Islet precursor cell (in vitro differentiated cells): ENCODE measurements around the gene ZC3H4.
"Not testable (repeated sequence)": the region's sequence is repeated elsewhere in the genome, so short reads cannot be mapped to it uniquely, and the experiment has no call there.

Source experiments
- DNase-seq: peaks from one replicate; pipeline ENCODE4 v3.0.0-alpha.2; 2018

The ZC3H4 gene

DNA sequence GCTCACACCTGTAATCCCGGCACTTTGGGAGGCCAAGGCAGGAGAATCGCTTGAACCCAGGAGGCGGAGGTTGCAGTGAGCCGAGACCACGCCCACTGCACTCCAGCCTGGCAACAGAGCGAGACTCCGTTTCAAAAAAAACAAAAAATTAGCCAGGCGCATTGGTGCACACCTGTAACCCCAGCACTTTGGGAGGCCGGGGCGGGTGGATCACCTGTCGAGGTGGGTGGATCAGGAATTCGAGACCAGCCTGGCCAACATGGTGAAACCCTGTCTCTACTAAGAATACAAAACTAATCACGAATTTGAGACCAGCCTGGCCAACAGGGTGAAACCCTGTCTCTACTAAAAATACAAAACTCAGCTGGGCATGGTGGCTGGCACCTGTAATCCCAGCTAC lies 35.2 kb downstream of the ZC3H4 start:
- DNase-seq = not testable (repeated sequence)

DNA sequence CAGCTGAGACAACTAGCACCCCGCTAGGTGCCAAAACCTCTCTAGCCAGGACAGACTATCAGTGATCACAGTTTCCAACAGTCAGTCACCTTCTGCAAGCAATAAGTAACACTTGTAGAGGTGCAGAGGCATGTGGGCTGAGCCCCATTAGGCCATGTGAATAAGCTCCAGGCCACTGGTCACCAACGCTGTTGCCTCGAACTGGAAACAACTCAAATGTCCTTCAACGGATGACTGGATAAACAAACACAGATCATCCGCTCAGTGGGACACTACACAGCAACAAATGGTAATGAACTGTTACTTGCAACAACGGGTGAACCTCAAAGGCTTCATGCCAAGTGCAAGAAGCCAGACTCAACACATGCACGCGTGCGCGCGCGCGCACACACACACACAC lies 37.6 kb downstream of the ZC3H4 start:
- DNase-seq = no peak

DNA sequence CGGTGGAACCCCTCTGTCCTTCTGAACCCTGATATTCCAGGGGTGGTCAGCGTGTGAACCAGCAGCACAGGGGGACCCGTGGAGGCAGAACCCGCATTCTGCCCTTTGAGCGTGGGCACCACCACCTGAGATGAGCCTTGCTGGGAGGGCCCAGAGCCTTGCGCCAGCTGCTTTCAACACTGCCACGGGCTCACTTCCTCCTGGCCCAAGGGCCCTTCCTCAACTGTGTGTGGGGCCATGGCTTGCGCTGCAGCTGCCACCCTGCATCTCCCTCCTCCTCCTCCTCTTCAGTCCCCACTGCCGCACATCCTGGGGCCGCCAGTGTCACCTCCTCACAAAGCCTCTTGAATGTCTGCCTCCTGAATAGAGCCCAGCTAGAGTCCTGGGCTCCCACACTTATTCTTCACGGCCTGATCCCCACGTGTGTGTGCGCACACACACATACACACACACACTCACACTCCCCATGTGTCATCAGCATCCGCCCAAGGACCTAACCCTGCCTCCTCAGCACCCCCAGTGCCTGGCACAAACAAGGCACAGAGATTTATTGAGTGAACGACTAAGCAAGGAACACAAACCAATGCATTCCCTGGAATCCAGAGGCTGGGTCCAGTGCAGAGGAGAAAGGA lies 38.3 kb downstream of the ZC3H4 start:
- no peak for DNase-seq

DNA sequence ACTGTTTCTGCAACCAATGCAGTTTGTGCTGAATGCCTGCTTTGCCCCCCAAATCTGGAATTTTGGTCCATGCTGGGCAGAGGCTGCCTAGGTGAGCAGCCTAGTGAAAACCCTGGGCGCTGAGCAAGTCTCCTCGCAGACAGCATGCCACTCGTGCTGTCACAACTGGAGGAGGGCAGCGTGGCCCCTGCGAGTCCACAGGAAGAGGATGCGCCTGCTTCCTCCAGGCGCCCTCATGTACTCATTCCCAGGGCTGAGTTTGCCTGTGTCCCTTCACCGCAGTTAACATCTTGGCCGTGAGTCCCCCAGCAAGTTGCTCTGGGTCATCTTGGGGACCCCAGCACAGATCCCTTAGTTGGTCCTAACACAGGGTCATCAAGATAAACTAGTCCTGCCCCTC lies 39.0 kb downstream of the ZC3H4 start:
- no peak for DNase-seq

DNA sequence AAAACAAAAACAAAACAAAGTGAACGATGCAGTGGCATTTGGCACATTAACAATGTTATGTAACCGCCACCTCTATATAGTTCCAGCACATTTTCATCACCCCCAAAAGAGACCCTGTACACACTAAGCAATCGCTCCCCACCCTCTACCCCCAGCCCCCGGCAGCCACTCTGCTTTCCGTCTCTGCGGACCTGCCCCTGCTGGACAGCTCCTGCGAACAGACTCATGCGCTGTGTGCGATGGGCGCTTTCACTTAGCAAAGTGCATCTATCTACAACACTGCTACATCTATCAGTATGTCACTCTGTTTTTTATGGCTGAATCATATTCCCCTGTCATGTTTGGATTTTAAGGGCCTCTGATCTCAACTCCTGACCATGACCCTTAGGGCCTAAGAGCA lies 40.0 kb downstream of the ZC3H4 start:
- no peak for DNase-seq

DNA sequence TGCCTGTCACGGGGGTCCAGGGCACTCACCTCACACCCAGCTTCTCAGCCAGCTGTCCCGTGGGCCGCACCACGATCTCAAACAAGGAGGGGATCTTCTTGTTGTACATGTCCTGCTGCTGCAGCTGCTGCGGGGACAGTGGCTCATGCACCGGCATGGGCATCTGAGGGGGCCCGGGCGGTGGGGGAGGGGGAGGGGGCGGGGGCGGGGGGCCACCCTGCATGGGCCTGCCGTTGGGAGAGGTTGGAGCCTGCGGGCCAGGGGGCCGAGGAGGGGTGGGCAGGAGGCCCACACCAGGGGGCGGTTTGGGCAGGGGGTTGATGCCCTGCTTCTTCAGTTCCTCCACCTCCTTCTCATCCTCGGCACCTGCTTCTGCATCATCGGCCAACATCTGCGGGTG lies 41.3 kb downstream of the ZC3H4 start:
- no peak for DNase-seq

DNA sequence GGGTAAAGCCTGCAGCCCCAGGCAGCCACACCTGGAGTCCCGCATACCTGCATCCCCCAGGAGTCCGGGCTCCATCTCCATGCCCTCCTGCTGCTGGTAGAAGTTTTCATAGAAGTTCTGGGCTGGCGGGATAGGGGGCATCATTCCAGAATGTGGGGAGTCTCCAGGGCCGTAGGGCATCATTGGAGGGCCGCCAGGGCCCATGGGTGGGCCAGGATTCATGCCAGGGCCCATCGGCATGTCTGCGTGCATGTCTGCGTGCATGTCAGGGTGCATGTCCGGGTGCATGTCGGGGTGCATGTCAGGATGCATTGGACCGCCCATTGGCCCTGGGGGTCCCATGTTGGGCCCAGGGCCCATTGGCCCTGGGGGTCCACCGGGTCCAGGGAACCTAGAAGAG lies 41.8 kb downstream of the ZC3H4 start:
- no peak for DNase-seq

DNA sequence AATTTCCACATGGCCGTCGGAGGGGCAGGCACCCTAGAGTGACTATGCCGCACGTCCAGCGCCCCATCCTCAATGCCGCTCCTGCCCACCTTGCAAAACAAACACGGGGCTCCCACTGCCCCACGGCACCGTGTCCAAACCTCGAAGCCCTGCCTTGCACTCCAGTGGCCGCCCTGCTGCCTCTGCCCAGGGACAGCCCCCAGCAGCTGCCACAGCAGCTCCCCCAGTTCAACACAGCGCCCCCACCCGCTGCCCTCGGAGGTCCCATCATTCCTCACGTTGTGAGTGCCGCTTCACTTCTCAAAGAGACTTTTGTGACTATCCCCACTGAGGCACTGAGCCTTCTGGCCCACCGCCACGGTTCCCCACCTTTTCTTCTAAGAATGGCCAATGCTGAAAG lies 42.8 kb downstream of the ZC3H4 start:
- no peak for DNase-seq

DNA sequence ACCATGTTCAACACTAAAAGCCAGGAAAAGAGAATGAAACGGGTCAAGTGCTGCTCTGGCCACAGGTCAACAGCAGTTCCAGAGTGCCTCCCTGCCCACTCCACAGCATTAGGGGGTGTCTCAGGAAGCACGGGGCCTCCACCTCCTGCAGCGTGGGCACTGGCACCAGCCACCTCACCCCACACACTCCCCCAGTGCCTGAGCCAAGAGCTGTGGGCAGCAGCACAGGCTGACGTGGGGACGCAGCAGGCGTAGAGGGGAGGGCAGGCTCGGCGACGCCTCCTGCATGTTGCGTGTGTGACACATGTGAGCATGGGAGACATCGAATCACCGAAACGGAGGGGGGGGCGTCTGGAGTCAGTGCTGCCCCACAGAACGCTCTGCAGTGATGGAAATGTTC lies 43.8 kb downstream of the ZC3H4 start:
- DNase-seq = no peak

DNA sequence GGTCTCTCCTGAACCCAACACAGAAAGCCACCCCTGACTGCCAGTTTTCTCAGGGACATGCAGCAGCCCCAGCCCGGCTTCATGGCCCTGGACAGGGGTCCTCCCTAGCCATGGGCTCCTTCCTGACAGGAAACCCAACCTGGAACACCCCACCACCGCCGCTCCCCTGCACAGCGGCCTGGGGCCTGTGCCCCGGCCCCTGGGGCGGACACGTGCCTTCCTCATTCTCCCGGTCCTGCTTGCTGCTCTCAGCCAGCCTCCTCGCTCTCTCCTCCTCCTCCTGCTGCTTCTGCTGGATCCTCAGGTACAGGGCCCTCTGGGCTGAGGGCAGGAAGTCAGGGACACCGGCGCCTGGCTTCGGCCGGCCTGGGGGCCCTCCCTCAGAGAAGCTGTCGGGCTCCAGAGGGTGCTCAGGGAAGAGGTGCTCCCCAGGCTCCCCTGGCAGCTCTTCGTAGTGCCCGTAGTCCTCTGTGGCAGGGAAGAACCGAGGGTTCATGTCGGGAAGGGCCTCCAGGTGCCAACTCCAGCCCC lies 44.6 kb downstream of the ZC3H4 start:
- peak; percentile 49 for DNase-seq

DNA sequence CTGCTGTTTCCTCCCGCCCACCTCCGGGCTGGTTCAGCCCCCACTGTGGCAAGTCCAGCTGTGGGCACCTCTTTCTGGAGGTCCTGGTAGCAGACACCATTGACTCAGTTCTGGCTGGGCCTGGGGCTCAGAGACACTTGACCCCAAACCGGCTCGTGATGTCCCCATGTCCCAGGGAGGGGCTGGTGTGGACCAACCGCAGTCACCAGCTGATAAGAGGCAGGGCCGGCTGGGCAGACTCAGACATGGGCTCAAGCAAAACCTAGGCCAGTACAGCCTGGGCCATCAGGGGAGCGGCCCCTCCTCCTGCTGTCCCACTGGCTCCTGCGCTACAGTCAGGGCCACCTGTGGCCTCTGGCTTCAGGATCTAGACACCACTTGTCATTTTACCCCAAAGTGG lies 45.3 kb downstream of the ZC3H4 start:
- no peak for DNase-seq

DNA sequence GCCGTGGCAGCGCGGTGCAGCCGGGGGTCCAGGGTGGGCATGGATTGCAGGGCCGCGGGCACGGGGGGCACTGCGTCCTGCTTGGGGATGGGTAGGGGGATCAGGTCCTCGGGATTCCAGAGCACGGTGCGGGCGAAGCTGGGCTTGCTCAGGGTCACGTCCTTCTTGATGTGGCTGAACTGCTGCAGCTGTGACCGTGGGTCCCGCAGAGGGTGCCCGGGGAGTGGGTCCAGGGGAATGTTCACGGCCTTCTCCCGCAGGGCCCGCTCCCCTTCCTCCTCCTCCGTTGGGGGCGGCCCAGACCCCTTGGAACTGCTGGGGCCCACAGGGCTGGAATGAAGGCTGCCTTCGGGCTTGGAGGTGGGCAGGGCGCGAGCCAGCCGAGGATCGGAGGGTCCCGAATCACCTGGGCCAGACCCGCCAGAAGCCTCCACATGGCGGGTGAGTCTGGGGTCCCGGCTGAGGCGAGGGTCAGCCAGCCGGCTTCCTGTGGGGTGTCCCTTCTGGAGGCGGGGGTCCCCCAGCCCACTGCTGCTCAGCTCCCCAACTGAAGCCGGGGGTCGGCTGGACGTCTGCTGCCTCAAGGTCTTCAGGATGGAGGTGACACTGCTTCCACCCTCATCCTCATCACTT lies 46.2 kb downstream of the ZC3H4 start:
- DNase-seq = no peak

DNA sequence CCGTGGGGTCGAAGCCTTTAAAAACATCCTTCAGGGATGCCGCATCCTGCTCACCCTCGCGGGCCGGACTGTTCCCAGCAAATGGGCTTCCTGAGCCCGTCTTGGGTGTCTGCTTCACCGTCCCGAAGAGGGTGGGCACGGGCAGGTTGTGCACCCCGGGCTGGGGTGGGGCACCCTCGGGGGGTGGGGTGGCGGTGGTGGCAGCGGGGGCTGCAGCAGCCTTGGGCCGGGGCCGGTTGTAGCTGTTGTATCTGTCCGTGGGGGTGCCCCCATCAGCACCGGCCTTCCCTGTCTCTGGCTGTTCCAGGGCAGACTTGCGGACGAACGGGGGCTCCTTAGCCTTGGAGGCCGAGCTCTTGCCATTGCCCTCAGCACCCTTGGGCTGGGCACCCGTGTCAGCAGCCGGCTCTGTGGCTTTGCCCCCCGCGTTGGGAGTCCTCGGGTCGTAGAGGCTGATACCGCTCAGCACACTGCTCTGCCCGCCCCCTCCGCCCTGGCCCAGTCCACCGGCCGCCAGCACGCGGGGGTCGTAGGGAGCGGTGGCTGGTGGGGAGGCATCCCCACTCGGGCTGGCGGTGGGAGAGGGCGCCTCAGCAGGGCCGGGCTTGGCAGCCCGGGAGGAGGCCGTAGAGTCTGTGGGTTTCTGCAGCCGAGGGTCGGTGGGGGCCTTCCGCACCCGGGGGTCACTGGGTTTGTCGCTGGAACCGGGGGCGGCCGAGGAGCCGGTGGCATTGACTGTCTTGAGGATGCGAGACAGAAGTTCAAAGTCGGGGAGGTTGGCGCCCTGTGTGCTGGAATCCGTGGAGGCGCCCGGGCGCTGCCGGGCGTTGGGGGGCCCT lies 47.0 kb downstream of the ZC3H4 start:
- no peak for DNase-seq

DNA sequence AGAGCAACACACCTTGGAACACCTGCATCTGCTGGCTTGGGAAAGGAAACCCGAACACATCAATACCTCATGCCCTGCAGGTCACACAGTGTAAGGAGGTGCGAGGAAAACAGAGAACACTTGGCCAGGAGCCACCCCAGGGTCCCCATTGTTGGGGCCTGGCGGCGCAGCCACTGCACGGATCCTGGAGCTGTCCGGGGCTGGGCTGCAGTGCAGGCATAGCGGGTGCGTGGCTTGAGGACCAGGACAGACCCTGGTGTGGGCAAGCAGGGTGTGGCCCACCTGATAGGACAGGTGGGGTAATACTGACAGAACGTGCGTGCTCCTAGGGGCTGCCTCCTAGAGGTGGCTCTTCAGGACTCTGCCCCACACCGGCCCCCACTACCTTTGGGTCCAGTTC lies 48.3 kb downstream of the ZC3H4 start:
- DNase-seq = no peak

DNA sequence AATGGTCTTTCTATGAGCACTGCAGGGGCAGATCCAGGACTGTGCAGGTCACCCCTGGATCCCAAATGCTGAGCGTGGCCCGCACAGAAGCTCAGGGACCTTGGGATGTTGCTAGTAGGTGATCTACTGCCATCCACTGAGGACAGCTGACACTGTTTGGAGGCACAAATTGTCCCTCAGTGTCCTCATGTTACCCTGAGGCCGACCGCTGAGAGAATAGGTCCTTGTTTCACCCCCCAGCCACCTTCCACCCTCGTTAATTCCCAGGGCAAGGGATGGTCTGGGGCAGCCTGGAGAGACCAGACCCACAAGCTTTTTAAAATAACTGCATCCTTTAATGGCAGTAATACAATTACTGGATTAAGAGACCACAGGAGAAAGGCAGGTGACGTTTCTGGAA lies 49.7 kb downstream of the ZC3H4 start:
- DNase-seq = no peak

DNA sequence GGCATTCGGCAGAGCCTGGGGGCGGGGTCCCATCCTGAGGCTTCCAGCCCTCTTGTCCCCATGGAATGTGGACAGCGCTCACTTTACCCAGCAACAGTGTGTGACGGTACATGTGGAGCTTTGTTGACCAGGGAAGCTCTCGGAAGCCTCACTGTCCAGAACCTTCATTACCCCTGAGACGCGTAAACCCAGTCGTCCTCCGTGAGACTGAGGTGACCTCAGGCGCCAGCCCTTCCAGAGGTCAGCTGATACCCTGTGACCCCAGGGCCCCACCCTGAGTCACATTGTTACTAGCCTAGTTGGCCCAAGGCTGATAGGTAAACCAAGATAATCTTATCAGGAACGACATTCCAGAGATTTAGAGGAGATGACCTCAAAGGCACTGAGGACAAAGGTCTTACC lies 55.0 kb downstream of the ZC3H4 start:
- peak; percentile 89 for DNase-seq

DNA sequence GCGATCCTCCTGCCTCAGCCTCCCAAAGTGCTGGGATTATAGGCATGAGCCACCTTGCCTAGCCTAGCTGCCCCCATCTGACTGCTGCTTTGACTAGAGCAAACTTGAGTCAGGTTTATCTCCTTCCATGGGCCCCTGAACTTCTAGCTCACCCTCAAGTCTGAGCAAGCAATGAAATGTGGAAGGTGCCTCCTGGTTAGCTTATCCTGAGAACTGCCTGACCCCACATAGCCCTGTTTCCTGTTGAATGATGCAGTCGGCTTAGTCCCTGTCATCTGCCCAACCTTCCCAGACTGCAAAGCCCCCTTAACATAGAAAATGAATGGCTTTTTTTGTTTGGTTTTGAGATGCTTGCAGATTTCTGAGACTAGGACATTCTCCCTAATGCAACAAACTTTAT lies 56.2 kb downstream of the ZC3H4 start:
- DNase-seq = no peak

DNA sequence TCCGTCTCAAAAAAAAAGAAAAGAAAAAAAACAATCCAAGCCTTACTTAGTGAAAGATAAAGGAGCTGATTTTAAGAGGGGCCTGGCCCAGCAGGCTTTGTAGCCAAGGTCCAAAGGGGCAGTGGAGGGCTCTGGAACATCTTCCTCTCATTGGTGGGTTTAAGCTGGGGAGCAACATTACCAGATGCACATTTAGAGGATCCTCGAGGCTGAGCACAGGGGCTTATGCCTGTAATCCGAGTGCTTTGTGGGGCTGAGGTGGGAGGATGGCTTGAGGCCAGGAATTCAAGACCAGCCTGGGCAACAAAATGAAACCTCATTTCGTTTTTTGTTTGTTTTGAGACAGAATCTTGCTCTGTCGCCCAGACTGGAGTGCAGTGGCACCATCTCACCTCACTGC lies 57.2 kb downstream of the ZC3H4 start:
- DNase-seq = no peak

DNA sequence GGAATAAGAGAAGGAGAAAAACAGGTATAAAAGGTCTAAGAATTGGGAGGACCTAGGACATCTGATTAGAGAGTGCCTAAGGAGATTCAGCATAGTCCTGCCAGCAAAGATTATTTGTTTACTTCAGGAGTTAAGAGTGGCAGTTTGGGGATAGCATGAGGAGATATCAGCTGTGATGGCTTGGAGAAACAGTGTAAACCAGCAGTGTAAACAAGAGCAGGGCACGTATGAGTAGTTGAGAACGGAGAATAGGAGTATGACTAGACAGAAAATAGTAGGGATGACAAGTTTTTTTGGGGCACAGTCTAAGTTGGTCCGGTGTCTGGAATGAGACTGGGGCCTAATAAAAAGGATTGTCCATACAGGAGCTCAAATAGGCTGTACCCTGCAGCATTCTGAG lies 63.0 kb downstream of the ZC3H4 start:
- not testable (repeated sequence) for DNase-seq

DNA sequence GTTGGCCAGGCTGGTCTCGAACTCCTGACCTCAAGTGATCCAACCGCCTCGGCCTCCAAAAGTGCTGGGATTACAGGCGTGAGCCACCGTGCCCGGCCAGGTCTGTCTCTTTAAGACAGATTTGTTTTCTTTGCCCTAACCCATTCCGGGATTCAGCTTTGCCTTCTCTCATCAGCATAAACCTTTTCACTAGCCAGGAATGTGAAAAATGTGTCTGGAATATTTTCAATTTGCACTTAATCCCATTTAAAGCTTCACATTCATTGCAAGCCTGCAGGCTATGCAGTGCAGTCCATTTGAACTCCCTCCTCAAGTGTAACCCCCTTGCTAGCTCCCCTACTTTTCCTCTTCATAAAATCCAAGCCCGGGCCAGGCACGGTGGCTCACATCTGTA lies 64.3 kb downstream of the ZC3H4 start:
- no peak for DNase-seq

DNA sequence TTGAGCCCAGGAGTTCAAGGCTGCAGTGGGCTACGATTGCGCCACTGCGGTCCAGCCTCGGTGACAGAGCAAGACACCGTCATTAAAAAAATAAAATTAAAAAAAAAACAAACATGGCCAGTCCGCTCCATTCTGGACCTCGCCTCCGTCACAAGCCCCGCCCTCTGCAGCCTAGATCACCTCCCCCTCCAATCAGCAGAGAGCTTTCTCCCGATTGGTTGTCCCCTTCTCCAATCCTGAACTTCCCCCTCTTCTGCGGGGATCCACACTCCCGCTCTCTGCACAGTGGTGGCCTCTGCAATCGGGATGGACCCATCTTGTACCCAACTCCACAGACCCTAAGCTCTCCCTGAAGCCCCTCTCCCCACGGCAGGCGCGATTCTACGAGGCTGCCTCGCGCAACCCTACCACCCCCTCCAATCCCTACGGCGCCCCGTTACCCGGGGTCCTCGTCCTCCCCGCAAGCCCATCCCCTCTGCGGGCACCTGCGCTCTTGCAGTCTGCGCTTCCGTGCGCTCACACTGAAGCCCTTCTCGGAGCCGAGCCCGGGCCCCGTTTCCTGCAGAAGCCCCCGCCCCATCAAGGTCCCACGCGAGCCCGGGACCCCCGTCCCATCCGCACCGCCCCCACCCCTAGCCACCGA lies 65.7 kb downstream of the ZC3H4 start:
- DNase-seq = peak; percentile 91

DNA sequence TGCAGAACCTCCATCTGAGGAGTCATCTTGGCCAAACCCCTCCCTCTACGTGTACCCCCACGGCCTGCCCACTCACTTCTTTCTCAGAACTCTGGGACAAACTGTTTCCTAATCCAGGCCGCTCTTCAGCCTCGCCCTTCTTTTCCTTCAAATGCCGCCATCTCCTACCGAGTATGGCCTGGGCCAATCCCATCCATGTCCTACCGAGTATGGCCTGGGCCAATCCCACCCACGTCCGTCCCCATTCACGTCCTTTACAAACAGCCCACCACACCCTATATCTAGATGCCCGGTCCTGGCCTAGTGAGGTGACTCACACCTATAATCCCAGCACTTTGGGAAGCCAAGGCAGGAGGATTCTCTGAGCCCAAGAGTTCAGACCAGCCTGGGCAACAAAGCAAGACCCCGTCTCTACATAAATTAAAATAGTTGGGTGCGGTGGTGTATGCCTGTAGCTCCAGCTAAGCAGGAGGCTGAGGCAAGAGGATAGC lies 66.3 kb downstream of the ZC3H4 start:
- DNase-seq = no peak

DNA sequence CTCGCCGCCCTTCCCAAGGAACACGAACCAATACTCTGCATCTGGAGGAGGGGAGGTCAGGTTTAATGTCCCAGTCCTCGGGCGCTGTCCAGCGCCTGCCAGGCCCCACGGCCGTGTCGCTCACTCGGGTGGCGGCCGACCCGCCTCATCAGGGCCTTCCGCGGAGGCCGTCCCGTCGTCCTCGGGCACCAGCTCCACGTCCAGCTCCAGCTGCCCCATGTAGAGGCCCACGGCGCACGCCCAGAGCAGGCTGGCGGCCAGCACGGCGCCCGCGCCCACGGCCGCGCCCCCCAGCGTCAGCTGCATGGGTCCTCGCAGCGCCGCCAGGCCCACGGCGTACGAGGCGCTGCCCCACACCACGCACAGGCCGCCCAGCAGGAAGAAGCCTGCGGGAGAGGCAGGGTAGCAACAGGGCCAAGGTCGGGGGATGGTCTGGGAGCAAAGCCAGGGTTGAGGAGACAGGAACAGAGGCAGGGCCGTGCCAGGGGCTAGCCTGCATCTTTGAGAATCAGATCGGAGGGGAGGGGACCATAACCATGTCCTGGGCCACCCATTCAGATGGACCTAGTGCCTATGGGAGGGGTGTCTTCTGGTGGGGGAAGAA lies 67.6 kb downstream of the ZC3H4 start:
- DNase-seq = peak; percentile 51
